Right lobe of liver (tissue), 6 donors: ENCODE data around the gene LPXN. TPM values are rescaled to one million over a fixed set of nuclear protein-coding genes. Genes with fewer than 3 reads are reported as not detected.

ENCODE experiments used
- ATAC-seq, 4 donors: fragments of 200-7000 bp; cut with Tn5 transposase; one replicate each; pipeline ENCODE4 v1.9.1; 2020; ENCODE audit warnings: mild to moderate bottlenecking in 4 of 4, moderate library complexity in 4 of 4
- DNase-seq, 3 donors: peaks; one replicate each; pipeline ENCODE4 v3.0.0-alpha.2; 2020
- H3K27ac ChIP-seq, 3 donors: fragments of 200-600 bp; one replicate each; pipeline ENCODE4 v1.8.0; 2022
- H3K27me3 ChIP-seq, 2 donors: fragments of 200-600 bp; one replicate each; pipeline ENCODE4 v1.8.0; 2022
- H3K36me3 ChIP-seq, 4 donors: fragments of 200-600 bp; sonication (generic) in 1 of 4; one replicate each; pipeline versions ENCODE4 v1.5.1 to v1.8.0; 2017 to 2022; ENCODE audit warnings: control low read depth in 1 of 4
- H3K4me1 ChIP-seq, 4 donors: fragments of 200-600 bp; sonication (generic) in 1 of 4; one replicate each; pipeline versions ENCODE4 v1.5.1 to v1.8.0; 2017 to 2022; ENCODE audit warnings: control low read depth in 1 of 4
- H3K4me3 ChIP-seq, 3 donors: fragments of 200-600 bp; one replicate each; pipeline ENCODE4 v1.8.0; 2022
- H3K9me3 ChIP-seq, 4 donors: fragments of 200-600 bp; sonication (generic) in 1 of 4; one replicate each; pipeline versions ENCODE4 v1.5.1 to v1.8.0; 2017 to 2022; ENCODE audit warnings: control low read depth in 1 of 4
- POLR2A ChIP-seq: fragments of 450-650 bp; IDR thresholded peaks from one replicate; pipeline ENCODE4 v1.6.1; 2017; ENCODE audit warnings: antibody characterized with exemption, mild to moderate bottlenecking
- WGBS: methylation state at CpG from one replicate; pipeline ENCODE4 v1.1.6; 2018; ENCODE audit warnings: low coverage, low lambda C conversion rate; ENCODE audit not compliant: insufficient coverage; ENCODE audit errors: missing lambda C conversion rate; 5-methylcytosine and 5-hydroxymethylcytosine counted together
- intact Hi-C, 2 donors: fragments of 100-400 bp; cut with DNase I; formaldehyde crosslinking; loops; one replicate each; pipeline versions ENCODE4 v1.11.2 to v1.14.1; 2022
- long read RNA-seq: library from polyadenylated mRNA; unstranded; transcript quantifications from one replicate; pipeline ENCODE4 v2.0.0, GENCODE V29; 2019
- total RNA-seq, 6 experiments: library from RNA; depleted of rRNA in 2 of 6; stranded (reverse); fragments of >200 nt in 2 of 6; fragmentation: NEBNext Ultra II Directional in 3 of 6; extraction: Animal tissue kit (Norgen Biotek cat#: 25700) in 3 of 6; gene quantifications; one replicate each; pipeline versions ENCODE4 v1.1.0 to v1.2.4, GENCODE V29; 2016 to 2023
- TF ChIP-seq, protein P1 (sequence below), 4 donors: fragments of 200-600 bp in 3 of 4; fragments of 450-650 bp in 1 of 4; IDR thresholded peaks; one replicate each; pipeline versions ENCODE4 v1.5.1 to v1.8.0; 2016 to 2022; ENCODE audit warnings: antibody characterized with exemption in 4 of 4, mild to moderate bottlenecking in 2 of 4
- donor health status: DM: no; HTN: yes; CAD: no.
- donor health status: DM: no; HTN: no; CAD: no.
- donor health status: DM: no; HTN: no; CAD: no.
- donor health status: DM: no; HTN: yes; CAD: no.
- donor health status: DM: no; HTN: yes; CAD: no.

Gene LPXN
- total RNA-seq = 1 to 10 TPM; 3.9 to 8.4 (median 5.5) TPM
- long read RNA-seq, partial matches to known transcripts = 0 of 1 reads
- long read RNA-seq, other reads (novel, unspliced or antisense) = 0 of 1 reads

DNA sequence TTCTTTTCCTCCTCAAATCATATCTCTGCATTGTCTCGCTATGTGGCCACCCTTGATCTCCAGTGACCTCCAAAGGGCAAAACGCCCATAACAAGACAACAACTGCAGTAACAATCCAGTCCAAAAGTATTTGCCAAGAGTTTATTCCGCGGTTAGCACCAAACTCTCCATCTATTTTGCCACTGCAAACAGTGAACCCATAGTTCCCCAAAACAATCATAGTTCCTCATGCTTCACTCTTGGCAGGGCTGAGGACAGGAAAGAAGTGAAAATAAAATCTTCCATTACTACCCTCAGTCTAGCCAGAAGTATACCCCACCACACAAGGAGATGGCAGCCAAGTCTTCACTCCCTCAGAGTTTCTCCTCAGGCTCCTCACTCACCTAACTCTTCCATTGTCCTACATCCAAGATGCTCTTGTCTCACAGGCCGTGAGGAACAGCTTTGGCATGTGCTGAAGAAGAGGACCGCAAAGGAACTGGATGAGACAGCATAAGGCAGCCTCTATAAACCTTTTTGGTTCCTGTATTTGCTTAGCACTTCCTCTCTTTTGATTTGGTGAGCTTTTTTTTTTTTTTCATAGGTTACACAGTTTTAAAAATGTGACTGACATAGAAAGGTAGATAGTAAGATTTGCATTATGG, at the start of gene LPXN:
LPXN (minus strand) TSS at position 480 of the 644 bp plus-strand sequence; CDS start at position 396, 84 bp downstream.
- intact Hi-C loops = no loop called here
- DNase-seq = no peak
- peak within 1 kb of the TSS; percentile 5 to 99 (median 25) for H3K27ac ChIP-seq

DNA sequence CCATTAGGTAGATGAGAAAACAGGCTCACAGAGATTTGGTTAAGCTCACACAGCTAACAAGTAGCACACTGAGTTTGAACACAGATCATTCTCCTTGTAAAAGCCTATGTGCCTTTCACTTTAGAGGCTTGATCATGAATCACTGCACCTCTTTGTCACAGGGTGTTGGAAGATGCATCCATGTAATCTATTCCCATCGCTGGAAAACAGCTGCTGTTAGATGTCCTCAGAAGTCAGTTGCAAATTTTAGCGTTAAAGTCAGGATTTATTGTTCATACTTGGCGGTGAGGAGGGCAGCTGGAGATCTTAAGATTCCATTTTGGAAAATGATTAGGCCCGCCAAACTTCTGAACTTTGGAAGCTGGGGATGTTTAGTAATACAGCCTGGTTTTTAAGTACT, 49.4 kb upstream of the LPXN start:
- ATAC-seq (no peak), DNase-seq (no peak)
- intact Hi-C loops = no loop called here
- Histone ChIP-seq H3K4me3 (no peak overlapping the region), H3K36me3 (peaks cover 0 to 24% (median 7%) of the 10 kb centered on the region in 4 donors), H3K9me3 (no peaks in the 10 kb centered on the region), H3K27me3 (no peaks in the 10 kb centered on the region), H3K27ac (no peak overlapping the region), H3K4me1 (peaks cover 0 to 2% (median 0%) of the 10 kb centered on the region in 4 donors)
- no peak for TF ChIP-seq POLR2A
- TF ChIP-seq, protein P1, sequence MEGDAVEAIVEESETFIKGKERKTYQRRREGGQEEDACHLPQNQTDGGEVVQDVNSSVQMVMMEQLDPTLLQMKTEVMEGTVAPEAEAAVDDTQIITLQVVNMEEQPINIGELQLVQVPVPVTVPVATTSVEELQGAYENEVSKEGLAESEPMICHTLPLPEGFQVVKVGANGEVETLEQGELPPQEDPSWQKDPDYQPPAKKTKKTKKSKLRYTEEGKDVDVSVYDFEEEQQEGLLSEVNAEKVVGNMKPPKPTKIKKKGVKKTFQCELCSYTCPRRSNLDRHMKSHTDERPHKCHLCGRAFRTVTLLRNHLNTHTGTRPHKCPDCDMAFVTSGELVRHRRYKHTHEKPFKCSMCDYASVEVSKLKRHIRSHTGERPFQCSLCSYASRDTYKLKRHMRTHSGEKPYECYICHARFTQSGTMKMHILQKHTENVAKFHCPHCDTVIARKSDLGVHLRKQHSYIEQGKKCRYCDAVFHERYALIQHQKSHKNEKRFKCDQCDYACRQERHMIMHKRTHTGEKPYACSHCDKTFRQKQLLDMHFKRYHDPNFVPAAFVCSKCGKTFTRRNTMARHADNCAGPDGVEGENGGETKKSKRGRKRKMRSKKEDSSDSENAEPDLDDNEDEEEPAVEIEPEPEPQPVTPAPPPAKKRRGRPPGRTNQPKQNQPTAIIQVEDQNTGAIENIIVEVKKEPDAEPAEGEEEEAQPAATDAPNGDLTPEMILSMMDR (IDR thresholded peaks at IDR 0.05) = no peak
- 98% methylated on average over 4 of the region's 4 CpGs for WGBS

More for the DNA sequence above, at the start of gene LPXN:
- H3K4me1 ChIP-seq = peaks cover 0 to 31% (median 6%) of the 10 kb centered on the region in 4 donors
- WGBS = 27% methylated on average over 6 of the region's 6 CpGs
- no peak for TF ChIP-seq POLR2A
- TF ChIP-seq, protein P1 (IDR thresholded peaks at IDR 0.05) = no peak
- no peaks in the 10 kb centered on the region for H3K36me3 ChIP-seq
- H3K27me3 ChIP-seq = no peaks in the 10 kb centered on the region
- H3K9me3 ChIP-seq = no peaks in the 10 kb centered on the region
- ATAC-seq = no peak
- peak within 1 kb of the TSS in 1 of 3 donors; percentile 17 for H3K4me3 ChIP-seq

DNA sequence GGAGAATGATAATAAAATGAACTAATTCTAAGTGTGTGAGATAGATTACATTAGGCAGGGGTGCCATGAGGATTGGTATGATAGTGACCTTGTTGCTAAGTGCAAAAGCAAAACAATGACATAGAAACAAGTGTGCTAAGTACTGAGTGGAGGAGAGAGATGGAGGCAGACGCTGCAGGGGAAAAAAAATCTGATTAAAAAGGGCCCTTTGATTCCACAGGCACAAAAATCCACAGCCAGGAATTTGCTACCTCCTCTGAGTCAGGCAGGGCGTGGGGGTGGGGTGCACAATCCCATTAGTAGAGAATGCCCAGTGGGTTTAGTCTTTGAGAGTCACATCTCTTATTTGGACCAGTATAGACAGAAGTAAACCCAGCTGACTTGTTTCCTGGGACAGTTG, 46.7 kb upstream of the LPXN start, which contains the start of gene CNTF:
CNTF (plus strand) TSS at position 322 of the 400 bp plus-strand sequence. CDS start 88 bp downstream, outside the sequence.
- WGBS = 100% methylated on average over 2 of the region's 2 CpGs

DNA sequence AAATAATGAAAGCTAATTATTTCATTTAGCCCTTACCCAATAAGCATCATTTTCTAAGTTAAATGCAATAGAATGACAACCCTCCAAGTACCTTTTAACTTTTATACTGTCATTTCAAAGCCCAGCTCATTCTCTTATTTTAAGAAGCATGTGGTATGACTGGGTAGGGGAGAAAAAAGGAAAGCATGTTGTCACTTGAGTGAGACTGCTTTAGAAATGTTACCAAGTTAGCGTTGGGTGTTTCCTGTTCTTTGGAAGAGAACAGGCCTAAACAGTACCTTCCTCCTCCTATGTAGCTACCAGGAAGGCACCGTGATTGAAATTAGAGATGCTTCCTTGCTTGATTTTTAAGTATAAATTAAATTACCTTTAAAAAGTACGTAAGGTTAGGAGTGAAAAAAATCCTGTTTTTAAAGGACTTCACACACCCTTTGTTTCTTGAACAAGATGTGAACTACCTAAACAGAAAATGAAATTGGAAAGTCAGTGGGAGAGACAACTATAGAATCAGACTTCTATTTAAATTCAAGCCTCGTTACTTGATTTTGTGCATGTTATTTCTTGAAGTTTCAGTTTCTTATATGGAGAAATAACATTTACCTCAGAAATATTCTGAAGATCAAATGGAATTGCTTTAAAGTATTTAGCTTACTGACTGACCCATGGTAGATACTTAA, 46.1 kb upstream of the LPXN start:
- intact Hi-C loops = no loop called here
- Histone ChIP-seq H3K4me3 (no peak overlapping the region), H3K27me3 (no peaks in the 10 kb centered on the region), H3K27ac (no peak overlapping the region), H3K4me1 (no peaks in the 10 kb centered on the region), H3K36me3 (peaks cover 0 to 57% (median 13%) of the 10 kb centered on the region in 4 donors), H3K9me3 (no peaks in the 10 kb centered on the region)
- WGBS = 81% methylated on average over 4 of the region's 4 CpGs
- DNase-seq = no peak
- TF ChIP-seq, protein P1 (IDR thresholded peaks at IDR 0.05) = no peak
- TF ChIP-seq POLR2A = no peak
- ATAC-seq = no peak

More for the DNA sequence above, 46.7 kb upstream of the LPXN start, which contains the start of gene CNTF:
- ATAC-seq (no peak), DNase-seq (no peak)
- H3K27ac ChIP-seq = no peak within 1 kb of the TSS
- peaks cover 0 to 52% (median 10%) of the 10 kb centered on the region in 4 donors for H3K36me3 ChIP-seq
- intact Hi-C loops = no loop called here
- no peak for TF ChIP-seq POLR2A
- TF ChIP-seq, protein P1 (IDR thresholded peaks at IDR 0.05) = no peak
- no peak within 1 kb of the TSS for H3K4me3 ChIP-seq
- peaks cover 0 to 2% (median 0%) of the 10 kb centered on the region in 4 donors for H3K4me1 ChIP-seq
- H3K9me3 ChIP-seq = no peaks in the 10 kb centered on the region
- H3K27me3 ChIP-seq = no peaks in the 10 kb centered on the region
